ENCODE measurements around the gene RRBP1.

DNA sequence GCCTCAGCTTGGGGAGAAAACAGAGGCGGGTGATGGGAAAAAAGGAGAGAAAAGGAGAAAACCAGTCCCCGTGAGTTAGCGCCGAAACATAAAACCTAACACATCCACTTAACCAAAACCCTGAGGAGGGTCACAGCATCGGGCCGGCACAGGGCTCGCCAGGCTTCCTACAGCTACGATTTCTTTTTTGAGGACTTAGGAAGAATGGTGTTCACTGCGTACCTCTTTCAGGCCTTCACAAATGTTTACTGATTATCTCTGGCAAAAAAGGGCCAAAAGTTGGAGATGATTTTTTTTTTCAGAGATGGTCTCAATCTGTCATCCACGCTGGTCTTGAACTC, 63.4 kb downstream of the RRBP1 start:
- TF ChIP-seq, protein P1, sequence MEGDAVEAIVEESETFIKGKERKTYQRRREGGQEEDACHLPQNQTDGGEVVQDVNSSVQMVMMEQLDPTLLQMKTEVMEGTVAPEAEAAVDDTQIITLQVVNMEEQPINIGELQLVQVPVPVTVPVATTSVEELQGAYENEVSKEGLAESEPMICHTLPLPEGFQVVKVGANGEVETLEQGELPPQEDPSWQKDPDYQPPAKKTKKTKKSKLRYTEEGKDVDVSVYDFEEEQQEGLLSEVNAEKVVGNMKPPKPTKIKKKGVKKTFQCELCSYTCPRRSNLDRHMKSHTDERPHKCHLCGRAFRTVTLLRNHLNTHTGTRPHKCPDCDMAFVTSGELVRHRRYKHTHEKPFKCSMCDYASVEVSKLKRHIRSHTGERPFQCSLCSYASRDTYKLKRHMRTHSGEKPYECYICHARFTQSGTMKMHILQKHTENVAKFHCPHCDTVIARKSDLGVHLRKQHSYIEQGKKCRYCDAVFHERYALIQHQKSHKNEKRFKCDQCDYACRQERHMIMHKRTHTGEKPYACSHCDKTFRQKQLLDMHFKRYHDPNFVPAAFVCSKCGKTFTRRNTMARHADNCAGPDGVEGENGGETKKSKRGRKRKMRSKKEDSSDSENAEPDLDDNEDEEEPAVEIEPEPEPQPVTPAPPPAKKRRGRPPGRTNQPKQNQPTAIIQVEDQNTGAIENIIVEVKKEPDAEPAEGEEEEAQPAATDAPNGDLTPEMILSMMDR (IDR thresholded peaks at IDR 0.05): no peak
- TF ChIP-seq POLR2A (IDR thresholded peaks at IDR 0.05): no peak
- TF ChIP-seq POLR2AphosphoS5 (IDR thresholded peaks at IDR 0.05; ENCODE audit: insufficient read depth in 1 of 2, low read depth in 1 of 2): no peak

Data from vagina (tissue), 2 donors.